AG04450 (cell line): ENCODE results near the gene RTN3. TPM values are rescaled to one million over a fixed set of nuclear protein-coding genes. Genes with fewer than 3 reads are reported as not detected.

Source experiments
- polyA plus RNA-seq: library from polyadenylated mRNA; depleted of rRNA; stranded (reverse); fragments of >200 nt; gene quantifications from 2 replicates; pipeline ENCODE4 v1.2.3, GENCODE V29; 2011; rRNA removed
- small RNA-seq: library from RNA; depleted of rRNA; stranded (forward); fragments of <200 nt; gene quantifications from one replicate; pipeline ENCODE3, GENCODE V24; 2012; ENCODE audit warnings: low read depth; ENCODE audit not compliant: insufficient read length

Gene RTN3
- polyA plus RNA-seq, 1 experiment: 213 TPM

Small RNA genes within 50 kb of the gene (small RNA-seq; reads per million reads assigned to genes)
- gene AP000753.3 (not detected), gene RN7SL596P (not detected)

Other genes starting within 250 kb of the RTN3 start
- gene PLAAT5, start 190.3 kb upstream of the RTN3 start, polyA plus RNA-seq: not detected in 2 replicates
- not detected in 2 replicates for gene LGALS12, start 175.4 kb upstream of the RTN3 start, polyA plus RNA-seq
- 3.5 and 4.7 TPM in 2 replicates for gene PLAAT4, start 144.7 kb upstream of the RTN3 start, polyA plus RNA-seq
- not detected in 2 replicates for gene PLAAT2, start 118.1 kb upstream of the RTN3 start, polyA plus RNA-seq
- gene PLAAT3, start 67.1 kb upstream of the RTN3 start, polyA plus RNA-seq: 8.1 and 11.6 TPM in 2 replicates
- gene ATL3, start 10.1 kb upstream of the RTN3 start, polyA plus RNA-seq: 41.1 and 52.3 TPM in 2 replicates
- gene ZFTA, start 87.3 kb downstream of the RTN3 start, polyA plus RNA-seq: 8.3 and 8.6 TPM in 2 replicates
- gene SPINDOC, start 132.0 kb downstream of the RTN3 start, polyA plus RNA-seq: 15.8 and 20.9 TPM in 2 replicates
- 14.5 and 16.5 TPM in 2 replicates for gene MARK2, start 157.6 kb downstream of the RTN3 start, polyA plus RNA-seq
- gene RCOR2, start 235.7 kb downstream of the RTN3 start, polyA plus RNA-seq: 4.4 and 5.2 TPM in 2 replicates